VCaP (cell line): ENCODE results near the gene SPINK9.

ENCODE experiments used
- H3K27ac ChIP-seq: fragments of 450-650 bp; 2 replicates; pipeline ENCODE4 v1.5.1; 2017
- TF ChIP-seq, protein P1 (sequence below): fragments of 450-650 bp; conservative IDR thresholded peaks from 2 replicates; pipeline ENCODE4 v1.5.1; 2017; ENCODE audit warnings: mild to moderate bottlenecking, moderate library complexity

SPINK9 gene

DNA sequence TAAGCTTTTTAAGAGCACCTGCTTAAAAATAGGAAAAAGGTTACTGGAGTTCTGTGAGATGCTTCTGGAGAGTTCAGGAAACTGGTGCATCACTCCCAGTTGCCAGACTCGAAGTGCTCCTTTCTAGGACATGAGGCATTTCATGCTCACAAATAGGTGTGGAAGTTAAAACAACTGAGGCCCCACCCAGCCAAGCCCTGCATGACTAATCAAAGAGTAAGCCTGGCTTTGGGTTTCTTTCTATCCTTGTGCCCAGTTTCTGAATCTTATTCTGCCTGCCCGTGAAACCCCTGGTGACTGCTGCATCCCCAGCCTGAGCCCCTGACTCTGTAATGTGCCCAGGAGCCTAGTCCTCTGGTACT, 7.7 kb downstream of the SPINK9 start:
- peak overlapping the region; percentile 39 for H3K27ac ChIP-seq
- TF ChIP-seq, protein P1, sequence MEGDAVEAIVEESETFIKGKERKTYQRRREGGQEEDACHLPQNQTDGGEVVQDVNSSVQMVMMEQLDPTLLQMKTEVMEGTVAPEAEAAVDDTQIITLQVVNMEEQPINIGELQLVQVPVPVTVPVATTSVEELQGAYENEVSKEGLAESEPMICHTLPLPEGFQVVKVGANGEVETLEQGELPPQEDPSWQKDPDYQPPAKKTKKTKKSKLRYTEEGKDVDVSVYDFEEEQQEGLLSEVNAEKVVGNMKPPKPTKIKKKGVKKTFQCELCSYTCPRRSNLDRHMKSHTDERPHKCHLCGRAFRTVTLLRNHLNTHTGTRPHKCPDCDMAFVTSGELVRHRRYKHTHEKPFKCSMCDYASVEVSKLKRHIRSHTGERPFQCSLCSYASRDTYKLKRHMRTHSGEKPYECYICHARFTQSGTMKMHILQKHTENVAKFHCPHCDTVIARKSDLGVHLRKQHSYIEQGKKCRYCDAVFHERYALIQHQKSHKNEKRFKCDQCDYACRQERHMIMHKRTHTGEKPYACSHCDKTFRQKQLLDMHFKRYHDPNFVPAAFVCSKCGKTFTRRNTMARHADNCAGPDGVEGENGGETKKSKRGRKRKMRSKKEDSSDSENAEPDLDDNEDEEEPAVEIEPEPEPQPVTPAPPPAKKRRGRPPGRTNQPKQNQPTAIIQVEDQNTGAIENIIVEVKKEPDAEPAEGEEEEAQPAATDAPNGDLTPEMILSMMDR, result no peak

DNA sequence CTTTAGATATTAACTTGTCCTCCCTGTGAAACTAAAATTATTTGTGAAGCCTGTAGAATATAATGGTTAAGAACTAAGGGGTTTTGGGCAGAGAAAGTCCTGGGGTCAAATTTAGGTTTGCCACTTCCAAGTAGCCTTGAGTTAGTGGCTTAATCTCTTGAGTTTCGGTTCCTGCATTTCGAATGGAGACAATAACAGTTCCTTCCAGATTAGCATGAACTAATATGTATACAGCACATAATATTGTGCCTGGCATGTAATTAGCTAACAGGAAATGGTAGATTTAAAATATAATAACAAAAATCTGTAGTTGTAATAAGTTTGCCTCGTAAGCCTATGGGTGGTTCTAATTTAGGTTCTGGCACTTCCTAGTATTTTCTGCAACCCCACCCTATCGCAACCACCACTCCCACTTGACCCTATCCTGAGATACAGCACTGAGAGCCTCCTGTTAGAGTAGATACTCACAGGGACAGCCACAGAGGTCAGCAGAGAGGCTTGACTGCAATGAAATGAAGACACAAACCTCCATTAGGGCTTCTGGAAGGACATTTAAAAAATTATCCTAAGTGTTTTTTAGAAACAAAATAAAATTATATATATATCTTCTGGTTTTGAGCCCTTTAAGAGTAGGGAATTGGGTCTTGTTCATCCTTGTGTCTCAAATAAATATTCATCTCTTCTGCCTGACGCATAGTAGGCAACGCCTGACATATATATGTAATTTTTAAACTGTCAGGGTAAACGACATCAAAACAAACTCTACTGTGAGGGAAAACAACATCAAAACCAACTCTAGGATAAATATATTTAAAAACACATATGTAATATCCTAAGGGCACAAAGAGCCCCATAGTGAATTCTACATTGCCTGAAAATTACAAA, 8.5 kb downstream of the SPINK9 start:
- TF ChIP-seq, protein P1, result no peak
- H3K27ac ChIP-seq, result peak overlapping the region; percentile 39

DNA sequence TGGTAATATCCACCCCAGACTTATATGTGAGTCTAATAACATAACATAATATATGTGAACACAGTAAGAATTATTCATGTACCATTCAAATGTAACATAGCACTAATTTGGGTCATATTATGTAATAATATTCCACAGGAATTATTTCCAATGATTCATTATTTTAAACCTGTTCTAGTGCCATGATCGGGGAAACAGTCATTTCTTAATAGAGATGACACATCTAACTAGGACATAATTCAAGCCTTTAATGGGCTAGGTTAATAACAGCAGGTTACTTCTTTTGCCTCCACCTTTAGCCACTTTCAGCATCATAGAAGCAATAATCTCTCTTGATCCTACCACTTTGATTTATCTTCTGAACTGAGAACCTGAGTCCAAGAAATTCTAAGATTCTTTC, 12.3 kb downstream of the SPINK9 start:
- H3K27ac ChIP-seq, result no peak overlapping the region
- TF ChIP-seq, protein P1, result no peak

DNA sequence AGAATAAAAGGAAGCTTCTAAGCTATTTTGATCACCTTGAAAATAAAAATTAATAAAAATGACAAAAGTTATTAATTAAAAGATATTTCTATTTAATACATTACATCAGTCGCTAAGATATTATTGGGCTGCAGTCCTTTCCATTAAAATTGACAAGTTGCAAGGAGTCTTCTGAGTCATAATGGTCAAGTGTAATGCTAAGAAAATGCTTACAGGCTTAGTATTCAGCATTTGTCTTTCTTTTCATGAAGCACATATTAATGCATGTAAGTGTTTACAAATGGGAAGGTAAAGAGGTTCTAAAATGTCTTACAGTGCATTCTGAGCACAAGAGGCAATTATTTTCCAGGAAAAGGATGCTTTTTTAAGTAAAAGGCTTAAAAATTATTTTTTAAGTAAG, 17.3 kb downstream of the SPINK9 start:
- TF ChIP-seq, protein P1, result no peak
- no peak overlapping the region for H3K27ac ChIP-seq

DNA sequence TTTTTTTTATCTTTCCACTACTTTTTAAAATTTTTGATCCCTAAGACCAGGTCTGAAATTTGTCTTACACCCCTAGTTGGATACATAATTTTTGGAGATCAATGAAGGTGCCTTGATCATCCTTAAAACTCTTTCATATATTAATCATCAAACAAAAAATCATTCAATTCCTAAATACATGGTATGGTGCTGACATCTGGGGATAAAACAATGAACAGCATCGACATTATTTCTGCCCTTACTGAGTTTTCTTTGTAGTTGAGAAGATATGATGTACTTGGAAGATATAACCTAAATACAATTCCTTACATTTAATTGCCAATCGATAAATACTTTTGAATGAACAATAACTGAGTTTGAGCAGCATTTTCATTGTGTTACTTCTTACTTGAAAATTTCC, 18.3 kb downstream of the SPINK9 start:
- TF ChIP-seq, protein P1, result peak; percentile 26; the same call in 1 of the 2 replicates
- H3K27ac ChIP-seq, result no peak overlapping the region

DNA sequence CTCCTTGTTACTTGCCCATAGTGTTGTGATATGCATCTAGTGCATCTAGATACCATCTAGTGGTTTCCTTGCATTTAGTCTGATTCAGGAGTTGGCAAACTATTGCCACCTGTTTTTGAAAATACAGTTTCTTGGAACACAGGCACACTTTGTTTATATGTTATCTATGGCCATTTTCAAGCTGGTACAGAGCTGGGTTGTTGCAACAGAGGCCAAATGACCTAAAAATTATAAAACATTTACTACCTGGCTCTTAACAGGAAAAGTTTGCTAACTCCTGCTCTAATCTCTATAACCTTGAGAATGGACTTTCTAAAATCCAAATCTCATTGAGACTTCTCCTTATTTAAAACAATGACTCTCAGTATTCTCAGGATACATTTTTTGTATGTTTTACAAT, 29.0 kb downstream of the SPINK9 start:
- TF ChIP-seq, protein P1, result no peak
- no peak overlapping the region for H3K27ac ChIP-seq

DNA sequence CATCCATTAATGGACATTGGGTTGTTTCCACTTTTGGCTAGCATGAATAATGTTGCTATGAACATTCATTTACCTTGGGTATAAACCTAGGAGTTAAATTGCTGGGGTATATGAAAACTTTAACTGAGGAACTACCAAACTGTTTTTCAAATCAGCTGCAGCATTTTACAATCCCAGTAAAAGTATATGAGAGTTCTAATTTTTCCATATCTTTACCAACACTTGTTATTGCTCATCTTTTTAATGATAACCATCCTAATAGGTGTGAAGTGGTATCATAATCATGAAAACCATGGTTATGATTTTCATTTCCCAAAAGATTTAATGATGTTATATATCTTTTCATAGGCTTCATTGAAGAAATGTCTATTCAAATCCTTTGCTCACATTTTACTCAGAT, 32.9 kb downstream of the SPINK9 start:
- TF ChIP-seq, protein P1, result no peak
- no peak overlapping the region for H3K27ac ChIP-seq
